ENCODE data around the gene FLVCR2. TPM values are rescaled to one million over a fixed set of nuclear protein-coding genes. Genes with fewer than 3 reads are reported as not detected.

FLVCR2 gene
- total and polyA plus RNA-seq, 2 of the 13 experiments (the other 11 are each of a cell fraction or from before 2014, with no cell fraction given): 9.9 to 10.5 TPM

- TSS peak; percentile 90 for BruUV-seq (replicated peaks)
- H3K4me1 ChIP-seq (ENCODE audit: insufficient read depth, low read length): peaks cover 60% of the 10 kb centered on the region
- H3K79me2 ChIP-seq (ENCODE audit: insufficient read depth, low read length): no peaks in the 10 kb centered on the region
- FAIRE-seq: no peak
- no peak overlapping the region for H3K4me3 ChIP-seq (replicated peaks in 1 of 3; ENCODE audit: insufficient read depth in 1 of 3, low read depth in 2 of 3, low read length in 3 of 3)
- peak overlapping the region; percentile 40; the same call in 1 of the 2 replicates for H3K4me2 ChIP-seq (ENCODE audit: low read depth, low read length)
- CTCF ChIA-PET (ENCODE audit: low intra/inter-chr PET ratio, low total read pairs): no interaction called here
- POLR2A ChIA-PET: interaction anchor here (1.0 to 1.4 kb wide), 3 partner anchors 9 to 470 kb away, joined by 3 to 7 read pairs (median 4); partner anchors contain the start of gene ZC2HC1C
- intact Hi-C loops (cut with micrococcal nuclease; ENCODE audit: unreplicated experiment): no loop called here
- no peaks in the 10 kb centered on the region for H3K27me3 ChIP-seq (ENCODE audit: control insufficient read depth in 1 of 2, insufficient read depth in 2 of 2, low read length in 2 of 2)
- peak; percentile 29 for ATAC-seq
- no peak overlapping the region for H3K27ac ChIP-seq (ENCODE audit: extremely low read length, insufficient read depth, low read length)
- no peak overlapping the region for H3K9ac ChIP-seq (ENCODE audit: insufficient read depth, low read depth, low read length)
- 52% methylated on average over 9 of the region's 17 CpGs for WGBS (ENCODE audit: low lambda C conversion rate)
- H4K20me1 ChIP-seq (ENCODE audit: insufficient read depth, low read length): no peaks in the 10 kb centered on the region
- H3K9me3 ChIP-seq (ENCODE audit: low read length): no peaks in the 10 kb centered on the region
- no peaks in the 10 kb centered on the region for H3K36me3 ChIP-seq (replicated peaks in 1 of 2; ENCODE audit: control insufficient read depth in 1 of 2, insufficient read depth in 2 of 2, low read length in 2 of 2)
- in situ Hi-C loops (cut with HindIII; ENCODE audit: extremely low pct_ligation_motif_present, low pct_unique_long_range_greater_than_20kb): no loop called here
- DNase-seq (ENCODE audit: low spot score): no peak
- no peak overlapping the region for H2AFZ ChIP-seq (ENCODE audit: low read length)
- TF ChIP-seq HNRNPUL1 (IDR thresholded peaks at IDR 0.05; ENCODE audit: low read depth, low read length): no peak
- TF ChIP-seq ZFP36L2 (CRISPR knock-in tag; IDR thresholded peaks at IDR 0.05): no peak
- TF ChIP-seq PHF20 (CRISPR knock-in tag; IDR thresholded peaks at IDR 0.05): no peak
- no peak for TF ChIP-seq DMAP1 (CRISPR knock-in tag; IDR thresholded peaks at IDR 0.05)
- TF ChIP-seq ZFX (CRISPR knock-in tag; IDR thresholded peaks at IDR 0.05; ENCODE audit: low read depth): peak; percentile 19; the same call in 1 of the 2 replicates
- TF ChIP-seq EHMT2 (IDR thresholded peaks at IDR 0.05; ENCODE audit: borderline replicate concordance, low read depth, low read length): no peak
- TF ChIP-seq ZBTB26 (CRISPR knock-in tag; IDR thresholded peaks at IDR 0.05; ENCODE audit: borderline replicate concordance): no peak
- no peak for TF ChIP-seq ETV6 (CRISPR knock-in tag; conservative IDR thresholded peaks at IDR 0.05)
- TF ChIP-seq THYN1 (CRISPR knock-in tag; IDR thresholded peaks at IDR 0.05; ENCODE audit: borderline replicate concordance, low read depth): no peak
- no peak for TF ChIP-seq LBX2 (CRISPR knock-in tag; IDR thresholded peaks at IDR 0.05; ENCODE audit: borderline replicate concordance)
- peak; percentile 46; the same call in 1 of the 2 replicates for TF ChIP-seq MED1 (CRISPR knock-in tag; IDR thresholded peaks at IDR 0.05)
- TF ChIP-seq PAXIP1 (CRISPR knock-in tag; conservative IDR thresholded peaks at IDR 0.05): peak; percentile 63; the same call in 1 of the 2 replicates
- TF ChIP-seq CEBPB (IDR thresholded peaks at IDR 0.05; ENCODE audit: borderline replicate concordance, low read depth, low read length): no peak
- no peak for TF ChIP-seq ZC3H4 (CRISPR knock-in tag; IDR thresholded peaks at IDR 0.05; ENCODE audit: borderline replicate concordance)
- TF ChIP-seq TRIM22 (IDR thresholded peaks at IDR 0.05): no peak
- TF ChIP-seq ZNF207 (IDR thresholded peaks at IDR 0.05; ENCODE audit: borderline replicate concordance): no peak
- TF ChIP-seq KDM3A (CRISPR knock-in tag; IDR thresholded peaks at IDR 0.05; ENCODE audit: low read depth): no peak
- TF ChIP-seq RXRB (CRISPR knock-in tag; IDR thresholded peaks at IDR 0.05; ENCODE audit: borderline replicate concordance): peak; percentile 18; the same call in 1 of the 2 replicates
These were observed 38.6 kb upstream of the FLVCR2 start for GRCh38 chr14:75539561-75540478.

Measured in HepG2 (cell line).